SJCRH30 (cell line): ENCODE data around the gene SNAPC2. TPM values are rescaled to one million over a fixed set of nuclear protein-coding genes. Genes with fewer than 3 reads are reported as not detected.

Experiments
- DNase-seq, 2 experiments: peaks; one replicate each; pipeline ENCODE4 v3.0.0-alpha.2; 2015 to 2020
- H3K27ac ChIP-seq: fragments of 250-450 bp; sonication (Bioruptor Pico); 2 replicates; pipeline ENCODE4 v1.5.1; 2020; ENCODE audit warnings: mild to moderate bottlenecking, moderate library complexity
- H3K27me3 ChIP-seq: fragments of 250-450 bp; sonication (Bioruptor Pico); 2 replicates; pipeline ENCODE4 v1.5.1; 2020; ENCODE audit warnings: mild to moderate bottlenecking, moderate library complexity
- H3K36me3 ChIP-seq: fragments of 250-450 bp; sonication (Bioruptor Pico); 2 replicates; pipeline ENCODE4 v1.5.1; 2020; ENCODE audit warnings: mild to moderate bottlenecking, moderate library complexity
- H3K4me1 ChIP-seq: fragments of 250-450 bp; sonication (Bioruptor Pico); 2 replicates; pipeline ENCODE4 v1.5.1; 2020; ENCODE audit warnings: mild to moderate bottlenecking, moderate library complexity
- H3K4me3 ChIP-seq: fragments of 250-450 bp; sonication (Bioruptor Pico); 2 replicates; pipeline ENCODE4 v1.5.1; 2020; ENCODE audit warnings: mild to moderate bottlenecking, moderate library complexity
- H3K9me3 ChIP-seq: fragments of 250-450 bp; sonication (Bioruptor Pico); replicated peaks from 2 replicates; pipeline ENCODE4 v1.5.1; 2020; ENCODE audit warnings: mild to moderate bottlenecking, moderate library complexity
- total RNA-seq: library from RNA; depleted of rRNA; stranded (reverse); fragments of >200 nt; shearing (Covaris generic); gene quantifications from 2 replicates; pipeline ENCODE4 v1.2.3, GENCODE V29; 2014; rRNA removed

SNAPC2 gene
- total RNA-seq, 1 experiment from 2014 or later, result 15.8 TPM

DNA sequence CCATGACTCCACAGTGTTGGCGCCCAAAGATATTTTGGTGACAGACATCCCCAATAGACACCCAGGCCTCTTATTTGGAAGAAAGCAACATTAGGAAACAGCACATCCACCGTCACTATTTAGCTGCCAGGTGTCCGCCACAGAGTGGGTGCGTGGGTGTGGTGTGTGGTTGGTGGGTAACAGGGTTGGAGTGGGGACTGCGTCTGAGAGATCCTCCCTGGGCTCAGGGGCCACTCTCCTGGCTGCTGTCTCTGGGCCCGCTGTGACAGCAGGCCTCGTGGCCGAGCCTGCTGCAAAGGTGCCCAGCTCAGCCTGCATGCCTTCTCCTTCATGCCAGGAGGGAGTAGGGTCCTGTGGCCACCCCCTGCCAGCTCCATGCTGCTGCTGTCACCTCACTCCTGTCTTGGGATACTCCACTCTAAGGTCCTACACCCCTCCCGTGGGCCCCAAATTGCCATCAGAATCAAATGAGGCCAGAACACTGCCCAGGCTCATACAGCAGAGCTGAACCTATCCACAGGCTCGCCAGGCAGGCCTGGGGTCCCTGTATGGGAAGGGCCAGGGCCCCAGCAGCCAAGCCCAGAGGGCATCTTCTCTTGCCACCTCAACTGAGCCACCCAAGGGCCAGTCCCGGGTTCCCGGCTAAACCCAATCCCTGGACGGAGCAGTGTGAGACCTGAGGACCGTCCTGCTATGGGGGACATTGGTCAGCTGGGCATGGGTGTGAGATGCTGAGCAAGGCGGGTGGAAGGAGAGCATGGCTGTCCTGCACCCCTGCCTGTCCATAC lies 48.1 kb downstream of the SNAPC2 start:
- no peaks in the 10 kb centered on the region for H3K4me1 ChIP-seq
- H3K27ac ChIP-seq, result no peak overlapping the region
- H3K4me3 ChIP-seq, result no peak overlapping the region
- H3K9me3 ChIP-seq, result no peaks in the 10 kb centered on the region
- H3K36me3 ChIP-seq, result peaks cover 35% of the 10 kb centered on the region
- no peak for DNase-seq
- no peaks in the 10 kb centered on the region for H3K27me3 ChIP-seq

DNA sequence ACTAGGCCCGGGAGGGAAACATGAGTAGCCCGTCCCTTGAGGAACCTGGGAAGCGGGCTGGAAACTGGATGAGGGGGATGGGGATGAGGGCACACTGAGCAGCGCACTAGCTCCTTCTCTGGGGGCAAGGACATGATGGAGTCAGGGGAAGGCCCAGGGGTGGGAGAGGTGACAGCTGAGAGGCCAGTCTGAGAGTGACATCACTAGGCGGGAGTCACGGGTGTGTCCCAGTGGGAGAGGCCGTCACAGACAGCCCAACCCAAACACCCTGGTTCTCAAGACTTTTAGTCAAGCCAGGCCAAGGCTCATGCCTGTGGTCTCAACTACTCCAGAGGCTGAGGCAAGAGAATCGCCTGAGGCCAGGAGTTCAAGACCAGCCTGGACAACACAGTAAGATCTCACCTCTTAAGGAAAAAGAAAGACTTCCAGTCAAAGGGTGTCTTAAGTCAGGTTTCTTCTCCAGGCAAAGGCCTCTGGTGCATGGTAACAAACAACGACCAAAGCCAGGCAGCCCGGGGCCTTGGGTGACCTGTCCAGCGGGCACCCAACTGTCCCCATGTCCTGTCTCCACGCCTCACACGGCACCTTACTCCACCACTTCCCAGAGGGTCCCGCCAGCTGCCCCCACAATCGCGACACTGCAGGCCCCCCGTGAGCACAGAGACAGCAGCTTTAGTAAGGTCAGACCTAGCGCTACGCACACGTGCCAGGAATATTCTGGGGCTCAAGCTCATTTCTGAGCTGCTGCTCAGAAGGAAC lies 48.8 kb downstream of the SNAPC2 start:
- no peak overlapping the region for H3K27ac ChIP-seq
- H3K27me3 ChIP-seq, result no peaks in the 10 kb centered on the region
- no peaks in the 10 kb centered on the region for H3K4me1 ChIP-seq
- DNase-seq, result no peak
- no peak overlapping the region for H3K4me3 ChIP-seq
- H3K9me3 ChIP-seq, result no peaks in the 10 kb centered on the region
- H3K36me3 ChIP-seq, result peaks cover 43% of the 10 kb centered on the region

DNA sequence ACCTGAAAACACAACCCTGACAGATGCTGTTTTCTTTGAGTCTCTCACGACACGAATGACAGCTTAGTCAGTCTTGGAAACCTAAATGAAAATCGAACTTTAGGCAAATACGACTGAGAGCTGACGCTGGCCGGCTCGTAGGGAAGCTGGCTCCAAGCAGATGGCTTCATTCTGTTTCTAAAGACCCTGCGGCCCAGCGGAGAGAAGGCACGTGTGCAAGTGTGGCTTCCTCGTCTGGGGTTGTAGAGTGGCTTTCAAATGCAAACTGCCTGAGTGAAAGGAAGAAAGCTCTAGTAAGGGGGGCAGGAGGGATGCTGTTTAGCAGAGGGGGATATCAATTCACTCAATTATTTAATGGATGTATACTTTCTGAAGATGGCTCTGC lies 49.4 kb downstream of the SNAPC2 start:
- no peak overlapping the region for H3K27ac ChIP-seq
- H3K9me3 ChIP-seq, result no peaks in the 10 kb centered on the region
- no peak for DNase-seq
- no peak overlapping the region for H3K4me3 ChIP-seq
- no peaks in the 10 kb centered on the region for H3K27me3 ChIP-seq
- no peaks in the 10 kb centered on the region for H3K4me1 ChIP-seq
- H3K36me3 ChIP-seq, result peaks cover 48% of the 10 kb centered on the region

DNA sequence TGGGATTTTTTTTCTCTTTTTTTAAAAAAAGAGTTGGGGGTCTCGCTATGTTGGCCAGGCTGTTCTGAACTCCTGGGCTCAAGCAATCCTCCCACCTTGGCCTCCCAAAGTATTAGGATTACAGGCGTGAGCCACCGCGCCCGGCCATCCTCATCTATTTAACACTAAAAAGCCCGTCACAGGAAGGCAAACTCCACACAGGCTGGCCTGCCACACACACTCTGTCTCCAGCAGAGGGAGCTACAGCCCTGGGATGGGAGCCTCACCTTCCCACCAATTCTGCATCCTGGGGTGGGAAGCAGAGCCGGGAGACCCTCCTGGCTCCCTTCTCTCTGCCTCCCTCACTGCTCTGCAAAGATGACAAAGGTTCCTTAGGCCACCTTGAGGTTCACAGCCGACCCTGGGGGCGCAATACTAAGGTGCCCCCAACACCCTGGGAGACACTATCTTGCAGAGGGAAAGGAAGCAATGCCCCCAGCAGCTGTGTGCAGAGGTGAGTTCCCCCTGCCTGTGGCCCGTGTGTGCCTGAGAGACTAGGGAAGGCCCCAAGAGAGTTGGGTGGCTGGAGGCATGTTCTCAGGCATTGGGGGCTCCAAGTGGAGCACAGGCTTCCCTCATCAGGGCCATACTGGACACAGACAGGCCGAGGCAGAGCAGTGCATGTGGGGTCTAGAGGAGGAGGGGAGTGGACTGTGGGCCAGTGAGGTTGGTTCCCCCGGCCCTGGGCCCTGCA lies 50.7 kb downstream of the SNAPC2 start:
- peak; percentile 48 to 71 for DNase-seq
- H3K36me3 ChIP-seq, result peaks cover 46% of the 10 kb centered on the region

DNA sequence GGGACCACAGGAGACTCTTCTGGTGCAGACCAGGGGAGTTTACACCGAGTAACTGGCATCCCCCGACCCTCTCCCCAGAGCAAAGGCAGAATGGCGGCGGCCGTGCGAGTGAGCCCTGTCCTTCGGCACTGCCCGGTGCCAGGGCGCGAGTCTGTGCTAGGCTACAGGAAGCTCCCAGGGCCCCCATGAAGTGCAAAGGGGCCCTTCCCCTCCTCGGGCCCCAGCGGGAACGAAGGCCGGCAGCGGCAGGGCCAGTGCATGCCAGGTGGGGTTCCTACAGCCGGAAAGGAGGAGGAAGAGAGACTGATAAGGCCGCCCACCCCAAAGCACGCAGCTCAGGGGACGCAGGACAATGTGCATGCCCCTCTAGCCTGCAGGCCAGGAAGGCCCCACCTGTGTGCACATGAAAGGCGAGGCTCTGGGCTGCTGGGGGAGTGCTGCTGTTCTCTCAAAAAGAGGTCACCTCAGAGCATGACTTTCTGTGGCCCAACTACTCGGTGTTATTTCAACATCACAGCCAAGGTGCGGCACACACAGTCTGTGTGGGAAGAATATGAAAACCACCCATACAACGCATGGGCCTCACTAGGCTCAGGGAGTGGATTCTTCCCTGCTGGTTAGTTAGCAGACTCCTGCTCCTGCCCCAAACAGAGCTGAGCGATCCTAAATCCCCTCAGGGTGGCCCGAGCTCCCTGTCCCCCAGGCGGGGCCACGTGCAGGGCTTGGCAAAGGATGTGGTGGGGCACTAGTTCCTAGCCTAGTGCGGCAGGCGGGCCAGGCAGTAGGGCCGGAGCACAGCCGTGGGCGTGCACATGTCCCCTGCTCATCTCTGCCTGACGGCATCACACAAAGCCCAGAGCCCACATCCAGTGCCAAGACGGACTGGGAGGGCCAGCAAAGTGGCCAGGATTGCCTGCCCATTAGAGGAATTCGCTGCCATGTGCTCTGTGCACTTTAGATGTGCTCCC lies 51.7 kb downstream of the SNAPC2 start:
- DNase-seq, result no peak
- no peak overlapping the region for H3K4me3 ChIP-seq
- H3K27ac ChIP-seq, result no peak overlapping the region
- H3K9me3 ChIP-seq, result no peaks in the 10 kb centered on the region
- H3K27me3 ChIP-seq, result no peaks in the 10 kb centered on the region
- no peaks in the 10 kb centered on the region for H3K4me1 ChIP-seq
- H3K36me3 ChIP-seq, result peaks cover 40% of the 10 kb centered on the region

More for the DNA sequence above, 50.7 kb downstream of the SNAPC2 start:
- Histone ChIP-seq H3K4me1 (no peaks in the 10 kb centered on the region), H3K27me3 (no peaks in the 10 kb centered on the region), H3K4me3 (no peak overlapping the region), H3K9me3 (no peaks in the 10 kb centered on the region), H3K27ac (no peak overlapping the region)

Other genes with a start within 250 kb of the SNAPC2 start
- gene MCEMP1, start 243.2 kb upstream of the SNAPC2 start, total RNA-seq, result not detected in 2 replicates
- 18.5 and 25.1 TPM in 2 replicates for gene TRAPPC5, start 239.5 kb upstream of the SNAPC2 start, total RNA-seq
- not detected in 2 replicates for gene FCER2, start 218.2 kb upstream of the SNAPC2 start, total RNA-seq
- not detected in 2 replicates for gene CLEC4G, start 188.2 kb upstream of the SNAPC2 start, total RNA-seq
- gene CD209, start 172.8 kb upstream of the SNAPC2 start, total RNA-seq, result not detected in 2 replicates
- not detected in 2 replicates for gene CLEC4M, start 157.1 kb upstream of the SNAPC2 start, total RNA-seq
- gene EVI5L, start 90.1 kb upstream of the SNAPC2 start, total RNA-seq, result 5.5 and 6.0 TPM in 2 replicates
- not detected in 2 replicates for gene PRR36, start 45.9 kb upstream of the SNAPC2 start, total RNA-seq
- 0.04 and 0.15 TPM in 2 replicates for gene LRRC8E, start 31.8 kb upstream of the SNAPC2 start, total RNA-seq
- gene MAP2K7, start 16.5 kb upstream of the SNAPC2 start, total RNA-seq, result 12.9 and 13.6 TPM in 2 replicates
- not detected in 2 replicates for gene TGFBR3L, start 5.5 kb upstream of the SNAPC2 start, total RNA-seq
- gene CTXN1, start 5.8 kb downstream of the SNAPC2 start, total RNA-seq, result 1.0 TPM in 2 replicates
- gene TIMM44, start 23.3 kb downstream of the SNAPC2 start, total RNA-seq, result 49.5 and 55.2 TPM in 2 replicates
- gene ELAVL1, start 85.3 kb downstream of the SNAPC2 start, total RNA-seq, result 79.4 and 79.6 TPM in 2 replicates
- not detected in 2 replicates for gene CCL25, start 132.4 kb downstream of the SNAPC2 start, total RNA-seq
- gene FBN3, start 229.3 kb downstream of the SNAPC2 start, total RNA-seq, result 0.02 TPM in 1 of 2 replicates, not detected in the other